ENCODE results near the gene C5orf58. TPM values are rescaled to one million over a fixed set of nuclear protein-coding genes. Genes with fewer than 3 reads are reported as not detected.

C5orf58 gene
- total RNA-seq, 1 donor from 2014 or later, result not detected

GRCh38 chr5:170288551-170288950, 55.8 kb downstream of the C5orf58 start:
- no peak overlapping the region for H3K4me3 ChIP-seq
- peaks cover 6% of the 10 kb centered on the region for H3K9me3 ChIP-seq (ENCODE audit: low read depth)
- no peak overlapping the region for H3K4me2 ChIP-seq
- peaks cover 7% of the 10 kb centered on the region for H3K27me3 Mint-ChIP-seq (ENCODE audit: insufficient read depth, low read depth)
- TF ChIP-seq EZH2 (IDR thresholded peaks at IDR 0.05) (no peak), EZH2phosphoT487 (IDR thresholded peaks at IDR 0.05) (no peak), CTCF (IDR thresholded peaks at IDR 0.05) (no peak)
- no peak for DNase-seq (ENCODE audit: low spot score)
- no peak overlapping the region for H3K27ac Mint-ChIP-seq
- H3K4me1 Mint-ChIP-seq, result no peaks in the 10 kb centered on the region
- H3K9me3 Mint-ChIP-seq, result peaks cover 31% of the 10 kb centered on the region
- no peak overlapping the region for H3K9ac ChIP-seq
- H3K27ac ChIP-seq, result no peak overlapping the region
- no peaks in the 10 kb centered on the region for H3K36me3 Mint-ChIP-seq
- H3F3A ChIP-seq (ENCODE audit: low read depth), result no peaks in the 10 kb centered on the region
- no peaks in the 10 kb centered on the region for H3K36me3 ChIP-seq
- H4K20me1 ChIP-seq (ENCODE audit: low read depth), result no peaks in the 10 kb centered on the region
- H2AFZ ChIP-seq (replicated peaks), result no peak overlapping the region
- H3K4me3 Mint-ChIP-seq, result no peak overlapping the region
- H3K4me1 ChIP-seq, result no peaks in the 10 kb centered on the region
- H3K27me3 ChIP-seq, result no peaks in the 10 kb centered on the region
- H3K79me2 ChIP-seq (ENCODE audit: low read depth), result no peaks in the 10 kb centered on the region

DNA sequence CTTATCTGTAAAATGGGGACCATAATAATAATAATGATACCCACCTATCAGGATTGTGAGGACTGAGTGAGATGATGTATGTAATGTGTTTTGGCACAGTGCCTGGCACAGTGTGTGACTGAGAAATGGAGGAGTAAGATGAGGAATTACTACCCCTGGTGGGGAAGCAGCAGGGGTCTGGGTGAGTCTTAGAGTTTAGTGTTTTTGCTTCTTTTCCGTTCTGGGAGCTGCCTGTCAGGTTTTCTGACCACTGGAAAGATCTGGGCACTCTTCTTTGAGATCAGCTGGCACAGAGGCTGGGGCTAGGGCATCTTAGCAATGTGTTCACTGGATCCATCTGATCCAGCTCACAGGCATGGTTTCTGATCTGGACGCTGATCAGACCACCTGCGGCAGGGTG, 56.3 kb downstream of the C5orf58 start:
- H3K9me3 Mint-ChIP-seq, result peaks cover 27% of the 10 kb centered on the region
- no peak overlapping the region for H3K4me3 ChIP-seq
- no peak overlapping the region for H3K4me3 Mint-ChIP-seq
- DNase-seq (ENCODE audit: low spot score), result no peak
- no peak overlapping the region for H3K4me2 ChIP-seq
- H3K27me3 ChIP-seq, result no peaks in the 10 kb centered on the region
- no peak overlapping the region for H3K27ac ChIP-seq
- H3K4me1 ChIP-seq, result no peaks in the 10 kb centered on the region
- no peaks in the 10 kb centered on the region for H3K79me2 ChIP-seq (ENCODE audit: low read depth)
- peaks cover 7% of the 10 kb centered on the region for H3K27me3 Mint-ChIP-seq (ENCODE audit: insufficient read depth, low read depth)
- H3K9ac ChIP-seq, result no peak overlapping the region
- H3K4me1 Mint-ChIP-seq, result no peaks in the 10 kb centered on the region
- no peak overlapping the region for H2AFZ ChIP-seq (replicated peaks)
- no peaks in the 10 kb centered on the region for H3K36me3 Mint-ChIP-seq
- H3K9me3 ChIP-seq (ENCODE audit: low read depth), result peaks cover 6% of the 10 kb centered on the region
- TF ChIP-seq EZH2 (IDR thresholded peaks at IDR 0.05) (no peak), EZH2phosphoT487 (IDR thresholded peaks at IDR 0.05) (no peak), CTCF (IDR thresholded peaks at IDR 0.05) (no peak)
- no peaks in the 10 kb centered on the region for H3F3A ChIP-seq (ENCODE audit: low read depth)
- no peaks in the 10 kb centered on the region for H3K36me3 ChIP-seq
- no peaks in the 10 kb centered on the region for H4K20me1 ChIP-seq (ENCODE audit: low read depth)
- H3K27ac Mint-ChIP-seq, result no peak overlapping the region

- Histone ChIP-seq H2AFZ (replicated peaks) (no peak overlapping the region), H3K4me3 (no peak overlapping the region), H3K36me3 (no peaks in the 10 kb centered on the region), H3K79me2 (ENCODE audit: low read depth) (no peaks in the 10 kb centered on the region), H3K4me1 (no peaks in the 10 kb centered on the region), H3K27ac (no peak overlapping the region), H4K20me1 (ENCODE audit: low read depth) (no peaks in the 10 kb centered on the region), H3F3A (ENCODE audit: low read depth) (no peaks in the 10 kb centered on the region), H3K9me3 (ENCODE audit: low read depth) (peaks cover 6% of the 10 kb centered on the region), H3K27me3 (no peaks in the 10 kb centered on the region), H3K9ac (no peak overlapping the region), H3K4me2 (no peak overlapping the region)
- Mint-ChIP-seq H3K36me3 (no peaks in the 10 kb centered on the region), H3K27ac (no peak overlapping the region), H3K4me3 (no peak overlapping the region), H3K4me1 (no peaks in the 10 kb centered on the region), H3K27me3 (ENCODE audit: insufficient read depth, low read depth) (peaks cover 7% of the 10 kb centered on the region), H3K9me3 (peaks cover 27% of the 10 kb centered on the region)
- no peak for DNase-seq (ENCODE audit: low spot score)
- TF ChIP-seq EZH2 (IDR thresholded peaks at IDR 0.05) (no peak), CTCF (IDR thresholded peaks at IDR 0.05) (no peak), EZH2phosphoT487 (IDR thresholded peaks at IDR 0.05) (no peak)
Measured at GRCh38 chr5:170289764-170290163, 57.0 kb downstream of the C5orf58 start.

All from neural progenitor cell (in vitro differentiated cells).